ENCODE results near the gene MAML2.

- no peak for TF ChIP-seq CTCF (conservative IDR thresholded peaks at IDR 0.05; ENCODE audit: low read depth in 2 of 2)
- TF ChIP-seq EZH2 (IDR thresholded peaks at IDR 0.05; ENCODE audit: low read depth, unreplicated experiment) = no peak
- no peak for TF ChIP-seq POLR2AphosphoS5 (IDR thresholded peaks at IDR 0.05; ENCODE audit: low read depth)
- no peak for TF ChIP-seq CREB1 (CRISPR knock-in tag; IDR thresholded peaks at IDR 0.05; ENCODE audit: low read depth)
- TF ChIP-seq JUNB (IDR thresholded peaks at IDR 0.05; ENCODE audit: unreplicated experiment) = no peak
- TF ChIP-seq ZNF331 (CRISPR knock-in tag; IDR thresholded peaks at IDR 0.05; ENCODE audit: low read depth) = no peak
- no peak for TF ChIP-seq EZH2phosphoT487 (IDR thresholded peaks at IDR 0.05; ENCODE audit: unreplicated experiment)
- TF ChIP-seq, protein P1, sequence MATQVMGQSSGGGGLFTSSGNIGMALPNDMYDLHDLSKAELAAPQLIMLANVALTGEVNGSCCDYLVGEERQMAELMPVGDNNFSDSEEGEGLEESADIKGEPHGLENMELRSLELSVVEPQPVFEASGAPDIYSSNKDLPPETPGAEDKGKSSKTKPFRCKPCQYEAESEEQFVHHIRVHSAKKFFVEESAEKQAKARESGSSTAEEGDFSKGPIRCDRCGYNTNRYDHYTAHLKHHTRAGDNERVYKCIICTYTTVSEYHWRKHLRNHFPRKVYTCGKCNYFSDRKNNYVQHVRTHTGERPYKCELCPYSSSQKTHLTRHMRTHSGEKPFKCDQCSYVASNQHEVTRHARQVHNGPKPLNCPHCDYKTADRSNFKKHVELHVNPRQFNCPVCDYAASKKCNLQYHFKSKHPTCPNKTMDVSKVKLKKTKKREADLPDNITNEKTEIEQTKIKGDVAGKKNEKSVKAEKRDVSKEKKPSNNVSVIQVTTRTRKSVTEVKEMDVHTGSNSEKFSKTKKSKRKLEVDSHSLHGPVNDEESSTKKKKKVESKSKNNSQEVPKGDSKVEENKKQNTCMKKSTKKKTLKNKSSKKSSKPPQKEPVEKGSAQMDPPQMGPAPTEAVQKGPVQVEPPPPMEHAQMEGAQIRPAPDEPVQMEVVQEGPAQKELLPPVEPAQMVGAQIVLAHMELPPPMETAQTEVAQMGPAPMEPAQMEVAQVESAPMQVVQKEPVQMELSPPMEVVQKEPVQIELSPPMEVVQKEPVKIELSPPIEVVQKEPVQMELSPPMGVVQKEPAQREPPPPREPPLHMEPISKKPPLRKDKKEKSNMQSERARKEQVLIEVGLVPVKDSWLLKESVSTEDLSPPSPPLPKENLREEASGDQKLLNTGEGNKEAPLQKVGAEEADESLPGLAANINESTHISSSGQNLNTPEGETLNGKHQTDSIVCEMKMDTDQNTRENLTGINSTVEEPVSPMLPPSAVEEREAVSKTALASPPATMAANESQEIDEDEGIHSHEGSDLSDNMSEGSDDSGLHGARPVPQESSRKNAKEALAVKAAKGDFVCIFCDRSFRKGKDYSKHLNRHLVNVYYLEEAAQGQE (IDR thresholded peaks at IDR 0.05; ENCODE audit: unreplicated experiment) = no peak
- TF ChIP-seq NANOG (IDR thresholded peaks at IDR 0.05; ENCODE audit: borderline replicate concordance) = no peak
- no peak for TF ChIP-seq STAT1 (IDR thresholded peaks at IDR 0.05; ENCODE audit: unreplicated experiment)
- TF ChIP-seq ZNF114 (CRISPR knock-in tag; IDR thresholded peaks at IDR 0.05) = no peak
Observed at GRCh38 chr11:96332126-96332771, 10.7 kb downstream of the MAML2 start.

Measured in GM23338 (cell line).